Glomerular visceral epithelial cell (primary cell): ENCODE measurements around the gene DYNC1H1.
"Not testable (repeated sequence)": the region's sequence is repeated elsewhere in the genome, so short reads cannot be mapped to it uniquely, and the experiment has no call there.

Experiments used
- DNase-seq: peaks from one replicate; pipeline ENCODE4 v3.0.0-alpha.2; 2016; ENCODE audit errors: extremely low spot score

Gene DYNC1H1

DNA sequence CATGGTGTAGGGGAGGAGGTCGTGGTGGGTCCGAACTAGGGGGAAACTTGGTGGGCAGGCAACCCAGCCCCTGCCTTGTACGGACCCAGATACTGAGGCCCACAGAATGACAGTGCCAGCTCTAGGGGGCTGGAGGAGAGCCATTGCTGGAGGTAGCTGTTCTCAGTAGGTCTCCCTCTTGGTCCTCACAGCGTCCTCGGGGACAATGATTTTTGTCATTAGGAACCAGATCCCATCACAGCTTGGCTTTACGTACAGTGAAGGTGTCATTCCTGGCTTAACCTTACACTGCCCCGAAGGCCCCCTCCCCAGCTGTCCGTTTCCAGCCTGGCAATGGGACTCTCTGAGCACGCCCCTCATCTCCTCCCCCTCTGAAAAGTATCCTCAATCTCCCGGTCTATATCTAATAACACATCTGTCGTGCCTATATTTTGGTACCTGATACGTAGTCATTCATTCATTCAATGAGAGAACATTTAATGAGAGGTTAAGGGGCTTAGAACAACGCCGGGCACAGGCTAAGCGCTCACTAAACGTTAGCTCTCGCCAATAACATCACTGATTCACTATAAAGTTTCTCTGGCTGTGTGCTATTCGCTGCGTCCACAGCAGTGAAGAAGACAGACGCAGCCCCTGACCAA is 597 bp upstream of the DYNC1H1 start:
- no peak for DNase-seq

- DNase-seq = peak; percentile 59
Measured at GRCh38 chr14:101965181-101965544, 790 bp downstream of the DYNC1H1 start.

DNA sequence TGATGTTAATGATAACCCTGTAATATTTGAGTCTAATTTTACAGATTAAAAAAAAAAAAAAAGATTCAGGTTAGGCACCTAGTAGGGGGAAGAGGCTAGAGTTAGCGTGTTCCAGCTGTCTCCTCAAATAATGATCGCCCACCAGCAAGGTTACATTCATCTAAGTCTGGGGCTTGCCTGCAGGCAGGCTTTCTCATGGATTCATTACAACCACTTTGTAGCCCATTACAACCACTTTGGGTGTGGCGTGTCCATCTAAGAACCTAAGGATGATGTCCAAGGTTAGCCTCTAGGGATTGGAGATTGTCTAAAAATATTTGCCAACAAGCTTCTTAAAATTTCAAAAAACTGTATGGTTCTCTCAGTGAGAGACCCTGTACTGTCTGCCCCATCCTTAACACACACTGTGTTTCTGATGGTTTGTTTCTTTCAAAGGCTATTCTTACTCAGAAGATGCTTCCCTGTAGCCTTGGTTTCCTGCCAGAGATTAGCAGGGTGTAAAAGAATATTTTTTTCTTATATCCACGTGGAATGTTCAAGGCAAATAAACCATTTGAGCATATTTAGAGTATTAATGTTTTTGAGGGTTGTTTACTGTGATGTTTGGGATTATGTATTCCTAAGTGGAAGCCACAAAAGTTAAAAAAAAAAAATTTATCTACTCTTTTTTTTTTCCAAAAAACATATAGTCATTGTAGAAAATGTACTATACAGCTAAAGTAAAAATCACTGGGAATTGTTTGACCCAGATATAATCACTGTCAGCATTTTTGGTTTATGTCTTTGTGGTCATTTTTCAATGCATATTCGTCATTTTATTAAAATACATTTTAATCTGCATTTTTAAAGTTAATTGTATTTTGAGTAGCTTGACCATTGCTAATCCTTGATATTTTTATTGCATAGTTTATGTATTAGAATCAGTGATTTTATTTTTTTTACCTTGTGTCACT is 1.7 kb downstream of the DYNC1H1 start:
- DNase-seq = peak; percentile 26

DNA sequence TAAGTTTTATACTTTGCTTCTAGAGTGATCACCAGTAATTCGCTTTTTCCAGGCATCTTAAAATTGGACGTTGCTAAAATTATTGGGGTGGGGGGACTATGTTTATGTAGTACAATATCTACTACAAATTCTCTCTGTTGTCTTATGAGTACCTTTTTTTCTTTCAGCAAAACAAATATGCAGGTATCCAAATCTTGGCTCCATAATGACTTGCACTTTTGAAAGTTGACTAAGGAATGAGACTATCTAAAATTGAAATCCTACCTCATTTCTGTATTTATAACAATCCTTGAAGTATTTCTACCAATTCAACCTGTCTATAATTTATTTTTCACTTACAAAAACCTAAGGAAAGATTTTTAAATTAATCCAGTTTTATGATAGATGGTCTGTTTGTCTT is 2.4 kb downstream of the DYNC1H1 start:
- DNase-seq = no peak

DNA sequence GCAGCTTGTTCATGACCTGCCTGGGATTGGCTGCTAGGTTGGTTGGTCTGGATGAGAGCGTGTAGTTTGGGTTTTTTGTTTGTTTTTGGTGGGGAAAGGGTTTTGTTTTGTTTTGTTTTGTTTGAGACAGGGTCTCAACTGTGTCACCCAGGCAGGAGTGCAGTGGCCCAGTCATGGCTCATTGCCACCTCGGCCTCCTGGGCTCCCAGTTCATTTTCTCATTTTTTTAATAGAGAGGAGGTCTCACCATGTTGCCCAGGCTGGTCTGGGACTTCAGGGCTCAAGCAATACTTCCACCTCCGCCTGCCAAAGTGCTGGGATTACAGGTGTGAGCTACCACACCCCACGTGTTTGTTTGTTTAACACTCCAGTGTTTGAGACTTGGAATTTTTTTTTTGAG is 3.8 kb downstream of the DYNC1H1 start:
- DNase-seq = no peak

DNA sequence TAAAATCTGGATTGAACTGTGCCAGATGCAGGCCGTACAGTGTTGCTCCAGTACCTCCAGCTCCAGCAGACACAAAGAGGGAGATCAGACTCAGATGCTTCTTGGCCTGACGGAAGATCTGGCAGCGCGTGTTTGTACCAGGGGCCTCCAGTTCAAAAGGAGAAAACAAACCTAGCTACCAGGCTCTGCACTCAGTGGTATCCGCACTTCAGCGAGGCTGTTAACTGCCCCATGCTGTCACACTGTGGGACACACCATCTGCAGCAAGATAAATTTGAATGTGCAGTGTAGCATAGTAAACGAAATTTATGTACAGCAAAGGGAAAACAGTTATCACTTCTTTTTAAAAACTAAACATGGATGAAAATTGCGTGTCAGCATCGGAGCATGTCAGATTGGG is 5.1 kb downstream of the DYNC1H1 start:
- DNase-seq = no peak

DNA sequence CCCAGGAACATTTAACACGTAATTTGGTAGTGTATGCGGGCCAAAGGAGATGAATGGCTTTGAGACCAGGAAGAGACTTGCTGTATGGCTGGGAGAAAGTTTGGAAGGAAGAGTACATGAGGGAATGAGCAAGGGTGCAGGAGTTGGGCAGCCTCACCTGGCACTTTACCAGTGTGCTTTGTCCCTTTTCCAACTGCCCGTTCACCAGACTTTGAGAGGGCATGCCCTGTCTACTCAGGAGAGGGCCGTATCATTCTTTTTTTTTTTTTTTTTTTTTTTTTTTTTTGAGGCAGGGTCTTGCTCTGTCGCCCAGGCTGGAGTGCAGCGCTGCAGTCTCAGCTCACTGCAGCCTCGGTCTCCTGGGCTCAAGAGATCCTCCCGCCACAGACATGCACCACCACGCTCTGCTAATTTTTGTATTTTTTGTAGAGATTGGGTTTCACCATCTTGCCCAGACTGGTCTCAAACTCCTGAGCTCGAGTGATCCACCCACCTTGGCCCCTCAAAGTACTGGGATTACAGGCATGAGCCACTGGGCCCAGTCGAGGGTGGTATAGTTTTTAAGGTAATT is 6.5 kb downstream of the DYNC1H1 start:
- no peak for DNase-seq

- DNase-seq = not testable (repeated sequence)
Measured at GRCh38 chr14:101971458-101971857, 7.1 kb downstream of the DYNC1H1 start.

DNA sequence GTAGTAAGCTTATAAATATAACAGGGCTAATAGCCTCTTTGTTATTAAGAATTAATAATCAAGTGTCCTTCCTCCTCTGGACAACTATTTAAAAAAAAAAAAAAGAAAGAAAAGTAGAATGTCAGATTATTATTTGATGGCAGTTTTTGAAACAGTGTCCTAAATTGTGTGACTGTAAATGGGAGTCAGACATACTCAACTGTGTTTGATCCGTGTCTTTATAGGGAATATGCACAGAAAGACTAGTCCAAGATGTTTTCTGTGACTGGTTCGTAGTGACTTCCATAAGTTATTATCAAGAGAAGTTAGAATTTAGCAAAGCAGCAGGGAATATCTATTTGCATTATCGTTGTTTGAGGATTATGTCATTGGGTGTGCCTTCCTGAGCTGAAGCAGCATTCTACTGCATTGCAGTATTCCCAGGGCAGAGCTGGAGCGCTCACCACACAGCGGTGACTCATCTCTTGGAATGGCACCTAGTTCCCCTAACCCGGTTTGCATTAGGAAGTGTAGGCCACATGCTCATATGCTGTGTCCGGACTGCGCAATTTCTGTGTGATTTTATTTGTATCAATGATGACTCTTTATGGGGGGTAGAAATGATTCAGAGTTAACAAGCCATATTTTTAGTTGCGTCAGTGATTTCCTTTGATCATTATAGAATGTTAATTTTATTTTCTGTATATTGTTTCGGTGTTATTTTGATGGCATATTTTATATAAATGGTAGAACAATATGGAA is 7.9 kb downstream of the DYNC1H1 start:
- DNase-seq = peak; percentile 98

DNA sequence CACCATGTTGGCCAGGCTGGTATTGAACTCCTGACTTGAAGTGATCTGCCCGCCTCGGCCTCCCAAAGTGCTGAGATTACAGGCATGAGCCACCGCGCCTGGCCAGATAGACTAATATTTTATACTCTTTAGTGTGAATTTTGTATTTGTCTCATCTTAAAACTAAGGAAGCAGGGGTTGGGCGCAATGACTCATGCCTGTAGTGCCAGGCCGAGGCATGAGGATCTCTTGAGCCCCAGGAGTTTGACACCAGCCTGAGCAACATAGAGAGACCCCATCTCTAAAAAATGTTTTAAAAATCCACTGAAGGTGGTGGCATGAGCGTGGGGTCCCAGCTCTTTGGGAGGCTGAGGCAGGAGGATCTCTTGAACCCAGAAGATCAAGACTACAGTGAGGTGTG is 9.0 kb downstream of the DYNC1H1 start:
- no peak for DNase-seq

GRCh38 chr14:101975231-101975630 is 10.9 kb downstream of the DYNC1H1 start:
- DNase-seq = no peak

GRCh38 chr14:101977311-101978071 is 13.1 kb downstream of the DYNC1H1 start:
- DNase-seq = no peak

GRCh38 chr14:101979666-101980065 is 15.3 kb downstream of the DYNC1H1 start:
- no peak for DNase-seq

- no peak for DNase-seq
Measured at GRCh38 chr14:101980251-101980650, 15.9 kb downstream of the DYNC1H1 start.

DNA sequence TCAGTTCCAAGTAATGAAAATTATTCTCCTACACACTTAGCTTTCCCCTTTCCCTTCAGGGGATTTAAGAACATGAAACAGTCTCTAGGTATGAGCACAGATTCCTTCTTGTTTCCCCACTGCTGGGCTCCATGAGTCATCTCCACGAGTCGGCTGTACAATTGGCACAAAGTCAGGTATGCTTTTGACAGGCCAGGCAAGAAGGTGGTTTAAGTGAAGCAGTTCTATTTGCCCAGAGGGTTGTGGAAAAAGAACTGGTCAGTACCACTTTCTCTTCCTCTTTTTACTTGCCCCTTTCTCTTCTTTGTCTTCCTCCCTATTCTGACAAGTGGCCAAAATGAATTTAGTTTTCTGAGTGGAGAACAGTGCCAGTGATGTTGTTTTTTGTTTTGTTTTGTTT is 16.3 kb downstream of the DYNC1H1 start:
- DNase-seq = peak; percentile 92

- no peak for DNase-seq
Measured at GRCh38 chr14:101982621-101983020, 18.2 kb downstream of the DYNC1H1 start.

- not testable (repeated sequence) for DNase-seq
Measured at GRCh38 chr14:101984831-101985230, 20.5 kb downstream of the DYNC1H1 start.

GRCh38 chr14:101985957-101986356 is 21.6 kb downstream of the DYNC1H1 start:
- DNase-seq = no peak

DNA sequence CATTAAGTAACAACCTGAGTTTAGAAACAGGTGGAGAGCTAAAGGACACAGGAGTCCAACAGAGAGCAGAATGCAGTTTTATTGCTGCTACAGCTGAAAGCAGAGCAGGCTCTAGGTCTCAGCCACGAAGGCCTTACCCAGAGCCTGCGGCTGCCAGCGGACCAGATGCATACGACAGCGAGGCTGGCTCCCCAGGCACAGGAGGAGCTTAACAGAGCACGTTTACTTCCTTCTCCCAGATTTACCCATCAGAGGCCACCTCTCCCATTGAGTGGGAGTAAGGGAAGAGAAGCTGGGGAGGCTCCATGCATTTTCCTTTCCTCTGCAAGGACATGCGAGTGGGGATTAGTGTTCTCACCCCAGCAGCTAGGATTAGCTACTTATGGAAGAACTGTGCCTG is 22.6 kb downstream of the DYNC1H1 start:
- no peak for DNase-seq

- DNase-seq = no peak
Measured at GRCh38 chr14:101988377-101988776, 24.0 kb downstream of the DYNC1H1 start.

DNA sequence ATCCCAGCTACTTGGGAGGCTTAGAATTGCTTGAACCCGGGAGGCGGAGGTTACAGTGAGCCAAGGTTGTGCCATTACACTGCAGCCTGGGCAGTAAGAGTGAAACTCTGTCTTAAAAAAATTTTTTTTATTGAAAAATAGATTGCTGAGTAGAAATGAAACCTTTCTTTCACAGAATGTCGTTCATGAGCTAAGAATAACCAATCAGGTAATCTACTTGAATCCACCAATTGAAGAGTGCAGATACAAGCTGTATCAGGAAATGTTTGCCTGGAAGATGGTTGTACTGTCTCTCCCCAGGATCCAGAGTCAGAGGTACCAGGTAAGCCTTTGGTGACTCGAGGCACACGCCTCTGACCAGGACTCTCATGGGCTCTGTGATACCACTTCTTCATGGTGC is 27.0 kb downstream of the DYNC1H1 start:
- DNase-seq = no peak
